ENCODE measurements around the gene USP17L17.
"Not testable (repeated sequence)": the region's sequence is repeated elsewhere in the genome, so short reads cannot be mapped to it uniquely, and the experiment has no call there.

Gene USP17L17

GRCh38 chr4:9243579-9243978 is at the start of gene USP17L17:
USP17L17 (plus strand) TSS chr4:9243879; CDS start chr4:9243879, 0 bp downstream.
- not testable (repeated sequence) for DNase-seq (ENCODE audit: low read depth in 2 of 2)

- DNase-seq (ENCODE audit: low read depth in 2 of 2), result not testable (repeated sequence)
Observed at GRCh38 chr4:9210357-9210756, 33.3 kb upstream of the USP17L17 start, which contains the start of gene USP17L10. USP17L10 (plus strand) TSS chr4:9210657; CDS start chr4:9210657, 0 bp downstream.

GRCh38 chr4:9214701-9215100 is 29.0 kb upstream of the USP17L17 start:
- not testable (repeated sequence) for DNase-seq (ENCODE audit: low read depth in 2 of 2)

GRCh38 chr4:9215105-9215504 is 28.6 kb upstream of the USP17L17 start, which contains the start of gene USP17L11:
USP17L11 (plus strand) TSS chr4:9215405; CDS start chr4:9215405, 0 bp downstream.
- not testable (repeated sequence) for DNase-seq (ENCODE audit: low read depth in 2 of 2)

- not testable (repeated sequence) for DNase-seq (ENCODE audit: low read depth in 2 of 2)
Observed at GRCh38 chr4:9219852-9220251, 23.8 kb upstream of the USP17L17 start, which contains the start of gene USP17L12. USP17L12 (plus strand) TSS chr4:9220152; CDS start chr4:9220152, 0 bp downstream.

- not testable (repeated sequence) for DNase-seq (ENCODE audit: low read depth in 2 of 2)
Observed at GRCh38 chr4:9224596-9224995, 19.1 kb upstream of the USP17L17 start, which contains the start of gene USP17L13. USP17L13 (plus strand) TSS chr4:9224896; CDS start chr4:9224896, 0 bp downstream.

- DNase-seq (ENCODE audit: low read depth in 2 of 2), result not testable (repeated sequence)
Observed at GRCh38 chr4:9230249-9230648, 13.4 kb upstream of the USP17L17 start.

- DNase-seq (ENCODE audit: low read depth in 2 of 2), result not testable (repeated sequence)
Observed at GRCh38 chr4:9234085-9234484, 9.6 kb upstream of the USP17L17 start, which contains the start of gene USP17L15. USP17L15 (plus strand) TSS chr4:9234385; CDS start chr4:9234385, 0 bp downstream.

GRCh38 chr4:9238461-9238860 is 5.2 kb upstream of the USP17L17 start:
- not testable (repeated sequence) for DNase-seq (ENCODE audit: low read depth in 2 of 2)

- not testable (repeated sequence) for DNase-seq (ENCODE audit: low read depth in 2 of 2)
Observed at GRCh38 chr4:9247953-9248680, 4.4 kb downstream of the USP17L17 start, which contains the start of gene USP17L18. USP17L18 (plus strand) TSS chr4:9248630; CDS start chr4:9248630, 0 bp downstream.

- DNase-seq (ENCODE audit: low read depth in 2 of 2), result not testable (repeated sequence)
Observed at GRCh38 chr4:9253078-9253477, 9.4 kb downstream of the USP17L17 start, which contains the start of gene USP17L19. USP17L19 (plus strand) TSS chr4:9253378; CDS start chr4:9253378, 0 bp downstream.

GRCh38 chr4:9257824-9258223 is 14.1 kb downstream of the USP17L17 start, which contains the start of gene USP17L20:
USP17L20 (plus strand) TSS chr4:9258124; CDS start chr4:9258124, 0 bp downstream.
- not testable (repeated sequence) for DNase-seq (ENCODE audit: low read depth in 2 of 2)

GRCh38 chr4:9262572-9262971 is 18.9 kb downstream of the USP17L17 start, which contains the start of gene USP17L21:
USP17L21 (plus strand) TSS chr4:9262872; CDS start chr4:9262872, 0 bp downstream.
- not testable (repeated sequence) for DNase-seq (ENCODE audit: low read depth in 2 of 2)

- DNase-seq (ENCODE audit: low read depth in 2 of 2), result not testable (repeated sequence)
Observed at GRCh38 chr4:9267319-9267718, 23.6 kb downstream of the USP17L17 start, which contains the start of gene USP17L22. USP17L22 (plus strand) TSS chr4:9267619; CDS start chr4:9267619, 0 bp downstream.

GRCh38 chr4:9271719-9272118 is 28.0 kb downstream of the USP17L17 start:
- DNase-seq (ENCODE audit: low read depth in 2 of 2), result not testable (repeated sequence)
